Measurements from ENCODE around the gene ENGASE. TPM values are rescaled to one million over a fixed set of nuclear protein-coding genes. Genes with fewer than 3 reads are reported as not detected.

Gene ENGASE
- total RNA-seq, 4 donors from 2014 or later = 29.9 to 64.8 (median 57.1) TPM

DNA sequence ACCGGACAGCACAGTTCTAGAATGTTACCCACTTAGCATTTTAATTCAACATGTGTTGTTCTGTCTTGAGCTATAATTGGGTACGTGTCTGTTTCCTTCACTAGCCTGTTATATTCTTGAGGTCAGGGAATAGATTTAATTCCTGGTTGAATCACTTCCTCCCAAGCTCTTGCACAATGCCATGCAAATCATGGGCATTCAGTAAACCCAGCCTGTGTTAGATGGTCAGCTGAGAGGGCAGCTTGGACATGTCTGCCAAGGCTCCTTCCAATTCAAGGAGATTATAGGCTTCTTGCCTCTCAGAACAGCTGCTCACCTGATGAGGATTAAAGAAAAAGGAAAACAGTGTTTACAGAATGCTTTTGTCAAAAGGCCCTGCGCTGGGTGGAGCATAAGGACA is 38.0 kb upstream of the ENGASE start:
- Histone ChIP-seq H3K27me3 (no peaks in the 10 kb centered on the region), H3K36me3 (no peaks in the 10 kb centered on the region), H3K4me3 (no peak overlapping the region), H3K4me1 (peaks cover 4 to 66% (median 16%) of the 10 kb centered on the region in 4 donors), H3K27ac (peak overlapping the region in 2 of 4 donors; percentile 42 to 55), H3K9me3 (no peaks in the 10 kb centered on the region)
- no peak for DNase-seq (ENCODE audit: low spot score in 2 of 2)
- WGBS, 2 donors = 57 to 60% methylated on average over 3 of the region's 3 CpGs
- TF ChIP-seq POLR2A (IDR thresholded peaks at IDR 0.05) (no peak), EP300 (IDR thresholded peaks at IDR 0.05) (peak in 1 of 2 donors; percentile 81)

DNA sequence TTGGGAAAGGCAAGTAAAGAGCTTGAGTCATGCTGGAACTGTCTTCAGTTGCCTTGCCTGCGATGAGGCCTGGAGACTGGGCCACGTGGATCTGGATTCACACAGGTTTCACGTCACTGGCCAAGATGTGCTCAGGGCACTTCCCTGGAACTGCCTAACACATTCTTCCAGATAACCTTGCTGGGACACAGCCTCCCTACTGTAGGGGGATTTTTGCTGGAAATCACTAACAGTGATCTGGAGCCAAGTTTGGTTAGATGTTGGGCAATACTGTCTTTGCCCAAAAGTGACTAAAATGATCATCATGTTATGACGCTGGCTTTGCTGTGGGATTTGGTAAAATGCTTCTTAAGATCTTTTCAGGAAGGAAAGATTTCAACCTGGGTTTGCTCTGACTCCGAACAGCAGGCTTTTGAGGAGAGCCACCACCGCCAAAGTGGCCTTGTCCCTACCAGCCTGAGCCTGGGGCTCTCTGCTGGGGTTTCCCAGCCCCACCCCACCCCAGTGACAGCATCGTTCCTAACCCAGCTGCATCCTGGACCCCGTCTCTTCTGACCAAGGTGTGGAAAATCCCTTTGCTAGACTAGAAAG is 36.0 kb upstream of the ENGASE start:
- Histone ChIP-seq H3K27ac (peak overlapping the region in 3 of 4 donors; percentile 17 to 61 (median 59)), H3K27me3 (no peaks in the 10 kb centered on the region), H3K4me3 (no peak overlapping the region), H3K4me1 (peaks cover 4 to 64% (median 15%) of the 10 kb centered on the region in 4 donors), H3K36me3 (no peaks in the 10 kb centered on the region), H3K9me3 (no peaks in the 10 kb centered on the region)
- 67 to 80% methylated on average over 8 of the region's 8 CpGs for WGBS, 2 donors
- DNase-seq (ENCODE audit: low spot score in 2 of 2) = peak in 1 of 2 donors; percentile 56
- no peak for TF ChIP-seq POLR2A (IDR thresholded peaks at IDR 0.05)
- no peak for TF ChIP-seq CTCF (IDR thresholded peaks at IDR 0.05)
- TF ChIP-seq EP300 (IDR thresholded peaks at IDR 0.05) = peak in 1 of 2 donors; percentile 85

- H3K27ac ChIP-seq = peak overlapping the region in 2 of 4 donors; percentile 59 to 61
- peaks cover 4 to 59% (median 12%) of the 10 kb centered on the region in 4 donors for H3K4me1 ChIP-seq
- no peaks in the 10 kb centered on the region for H3K27me3 ChIP-seq
- no peaks in the 10 kb centered on the region for H3K9me3 ChIP-seq
- no peak for DNase-seq (ENCODE audit: low spot score in 2 of 2)
- H3K36me3 ChIP-seq = no peaks in the 10 kb centered on the region
- H3K4me3 ChIP-seq = no peak overlapping the region
- no peak for TF ChIP-seq CTCF (IDR thresholded peaks at IDR 0.05)
- no peak for TF ChIP-seq EP300 (IDR thresholded peaks at IDR 0.05)
- no peak for TF ChIP-seq POLR2A (IDR thresholded peaks at IDR 0.05)
- WGBS, 2 donors = 92 to 97% methylated on average over 8 of the region's 8 CpGs
Measured at GRCh38 chr17:79039171-79039570, 35.5 kb upstream of the ENGASE start.

DNA sequence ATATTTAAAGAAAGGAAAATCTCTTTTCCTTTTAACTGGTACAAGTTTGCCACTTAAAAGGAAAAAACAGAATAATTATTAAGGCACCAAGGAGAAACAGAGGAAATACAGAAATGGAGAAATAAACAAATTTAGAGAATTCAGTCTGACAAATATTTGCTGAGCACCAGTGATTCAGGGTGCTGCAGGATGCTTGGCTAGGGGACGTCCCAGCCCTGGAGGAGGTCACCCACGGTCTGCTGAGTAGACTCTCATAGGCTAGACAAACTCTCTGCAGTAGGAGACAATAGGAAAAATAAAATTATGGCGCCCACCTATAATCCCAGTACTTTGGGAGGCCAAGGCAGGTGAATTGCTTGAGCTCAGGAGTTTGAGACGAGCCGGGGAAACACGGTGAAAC is 34.7 kb upstream of the ENGASE start:
- Histone ChIP-seq H3K4me1 (peaks cover 3 to 52% (median 9%) of the 10 kb centered on the region in 4 donors), H3K9me3 (no peaks in the 10 kb centered on the region), H3K36me3 (no peaks in the 10 kb centered on the region), H3K27me3 (no peaks in the 10 kb centered on the region), H3K27ac (no peak overlapping the region), H3K4me3 (no peak overlapping the region)
- 88 to 89% methylated on average over 6 of the region's 6 CpGs for WGBS, 2 donors
- TF ChIP-seq EP300 (IDR thresholded peaks at IDR 0.05) (no peak), POLR2A (IDR thresholded peaks at IDR 0.05) (no peak), CTCF (IDR thresholded peaks at IDR 0.05) (no peak)
- DNase-seq (ENCODE audit: low spot score in 2 of 2) = no peak

GRCh38 chr17:79041041-79041570 is 33.5 kb upstream of the ENGASE start:
- DNase-seq (ENCODE audit: low spot score in 2 of 2) = no peak
- Histone ChIP-seq H3K4me3 (no peak overlapping the region), H3K27me3 (no peaks in the 10 kb centered on the region), H3K9me3 (no peaks in the 10 kb centered on the region), H3K27ac (no peak overlapping the region), H3K36me3 (no peaks in the 10 kb centered on the region), H3K4me1 (peaks cover 2 to 47% (median 6%) of the 10 kb centered on the region in 4 donors)
- WGBS, 2 donors = 86 to 87% methylated on average over 12 to 13 of the region's 13 CpGs
- TF ChIP-seq POLR2A (IDR thresholded peaks at IDR 0.05) (no peak), CTCF (IDR thresholded peaks at IDR 0.05) (no peak), EP300 (IDR thresholded peaks at IDR 0.05) (no peak)

Data from tibial nerve (tissue), 4 donors.